Measurements from ENCODE around the gene MCHR2. TPM values are rescaled to one million over a fixed set of nuclear protein-coding genes. Genes with fewer than 3 reads are reported as not detected.
"Not testable (repeated sequence)": the region's sequence is repeated elsewhere in the genome, so short reads cannot be mapped to it uniquely, and the experiment has no call there.

MCHR2 gene
- not detected for total RNA-seq

GRCh38 chr6:99993533-99994251 is at the start of gene MCHR2:
Gene MCHR2 (minus strand): TSS chr6:99994223. CDS start chr6:99956147, 38,076 bp downstream.
- TF ChIP-seq CTCF (IDR thresholded peaks at IDR 0.05) (no peak), POLR2A (IDR thresholded peaks at IDR 0.05) (no peak)
- H3K4me3 ChIP-seq (ENCODE audit: low read depth, poor library complexity, severe bottlenecking), result no peak within 1 kb of the TSS
- intact Hi-C loops (cut with DNase I; ENCODE audit: low total_unique reads), result no loop called here
- 5 to 7% methylated on average over 43 to 48 of the region's 64 CpGs for WGBS, 2 donors
- no peak for DNase-seq (ENCODE audit: low spot score in 2 of 2)

- DNase-seq (ENCODE audit: low spot score in 2 of 2); intact Hi-C loops (cut with DNase I; ENCODE audit: low total_unique reads); H3K4me3 ChIP-seq (ENCODE audit: low read depth, poor library complexity, severe bottlenecking): not testable (repeated sequence)
- 0 to 100% methylated on average over 1 of the region's 1 CpG for WGBS, 2 donors
Observed at GRCh38 chr6:100038546-100038945, 44.5 kb upstream of the MCHR2 start.

GRCh38 chr6:100035873-100036653 is 42.0 kb upstream of the MCHR2 start:
- TF ChIP-seq POLR2A (IDR thresholded peaks at IDR 0.05), result no peak
- TF ChIP-seq CTCF (IDR thresholded peaks at IDR 0.05), result no peak
- 48% methylated on average over 8 of the region's 8 CpGs for WGBS, 2 donors
- intact Hi-C loops (cut with DNase I; ENCODE audit: low total_unique reads), result no loop called here

GRCh38 chr6:100023798-100024197 is 29.8 kb upstream of the MCHR2 start:
- DNase-seq (ENCODE audit: low spot score in 2 of 2), result no peak
- 67 to 75% methylated on average over 2 of the region's 2 CpGs for WGBS, 2 donors
- intact Hi-C loops (cut with DNase I; ENCODE audit: low total_unique reads), result no loop called here
- TF ChIP-seq CTCF (IDR thresholded peaks at IDR 0.05) (no peak), POLR2A (IDR thresholded peaks at IDR 0.05) (no peak)
- H3K4me3 ChIP-seq (ENCODE audit: low read depth, poor library complexity, severe bottlenecking), result no peak overlapping the region

More at GRCh38 chr6:100035873-100036653, 42.0 kb upstream of the MCHR2 start:
- DNase-seq (ENCODE audit: low spot score in 2 of 2), result no peak
- no peak overlapping the region for H3K4me3 ChIP-seq (ENCODE audit: low read depth, poor library complexity, severe bottlenecking)

GRCh38 chr6:100022847-100023246 is 28.8 kb upstream of the MCHR2 start:
- intact Hi-C loops (cut with DNase I; ENCODE audit: low total_unique reads), result no loop called here
- TF ChIP-seq CTCF (IDR thresholded peaks at IDR 0.05), result no peak
- no peak for TF ChIP-seq POLR2A (IDR thresholded peaks at IDR 0.05)
- H3K4me3 ChIP-seq (ENCODE audit: low read depth, poor library complexity, severe bottlenecking), result no peak overlapping the region
- no peak for DNase-seq (ENCODE audit: low spot score in 2 of 2)
- 79 to 81% methylated on average over 3 of the region's 3 CpGs for WGBS, 2 donors

GRCh38 chr6:100008857-100009256 is 14.8 kb upstream of the MCHR2 start:
- intact Hi-C loops (cut with DNase I; ENCODE audit: low total_unique reads), result no loop called here
- WGBS, 2 donors, result 68 to 81% methylated on average over 6 of the region's 6 CpGs
- no peak for TF ChIP-seq POLR2A (IDR thresholded peaks at IDR 0.05)
- no peak for TF ChIP-seq CTCF (IDR thresholded peaks at IDR 0.05)
- DNase-seq (ENCODE audit: low spot score in 2 of 2), result no peak
- H3K4me3 ChIP-seq (ENCODE audit: low read depth, poor library complexity, severe bottlenecking), result no peak overlapping the region

Measured in lower leg skin (tissue), 4 donors.